Measurements from ENCODE around the gene KAT8. TPM values are rescaled to one million over a fixed set of nuclear protein-coding genes. Genes with fewer than 3 reads are reported as not detected.

KAT8 gene
- total and polyA plus RNA-seq, 8 donors = 38.8 to 114 (median 54.0) TPM

DNA sequence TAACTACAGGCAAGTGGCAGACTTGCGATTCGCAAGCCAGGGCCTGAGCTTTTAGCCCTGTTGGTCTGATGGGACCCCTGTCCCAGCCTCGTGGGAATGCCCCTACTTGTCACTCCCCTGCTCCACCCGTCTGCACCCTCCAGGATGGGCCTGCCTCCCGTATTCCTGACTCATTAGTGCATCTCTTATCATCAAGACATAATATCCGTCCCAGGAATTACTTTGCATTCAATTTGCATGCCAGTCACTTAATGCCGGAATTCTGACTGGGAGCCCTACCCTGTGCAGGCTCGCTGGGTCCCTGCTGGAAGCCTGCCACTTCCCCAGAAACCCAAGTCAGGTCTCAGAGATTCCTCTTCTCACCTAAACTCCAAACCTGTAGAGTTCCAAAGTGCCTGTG lies 32.1 kb upstream of the KAT8 start:
- DNase-seq = no peak

DNA sequence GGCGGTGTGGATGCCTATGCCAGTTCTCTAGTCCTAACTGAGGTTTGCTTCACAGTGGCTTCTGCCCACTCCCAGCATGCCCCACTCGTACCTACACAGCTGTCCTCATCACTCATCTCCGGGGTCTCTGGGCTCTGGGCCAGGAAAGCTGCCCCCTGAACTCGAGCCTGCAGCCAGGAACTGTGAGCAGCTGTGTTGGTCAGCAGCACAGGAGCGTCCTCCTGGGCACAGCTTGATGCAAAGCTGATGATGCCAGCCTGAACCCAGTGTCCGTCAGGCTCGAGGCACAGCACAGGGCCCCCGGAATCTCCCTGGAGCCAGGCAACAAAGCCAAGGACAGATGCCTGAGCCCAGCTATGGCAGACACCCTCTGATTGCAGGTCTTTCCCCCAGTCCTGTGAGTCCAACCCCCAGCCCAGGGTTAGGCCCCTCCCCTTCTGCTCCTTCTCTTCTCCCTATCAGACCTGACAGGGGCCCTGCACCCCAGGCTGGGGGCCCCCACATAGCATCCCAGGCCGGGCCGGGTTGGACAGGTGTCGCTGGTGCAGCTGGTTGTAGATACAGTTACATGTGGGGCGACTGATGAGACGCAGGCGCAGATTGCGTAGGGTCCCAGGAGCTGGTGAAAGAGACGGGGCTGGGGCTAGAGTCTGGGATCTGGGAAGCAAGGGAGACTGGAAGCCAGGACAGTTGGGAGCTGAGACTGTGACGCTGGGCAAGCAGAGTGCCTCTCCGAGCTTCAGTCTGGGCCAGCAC lies 31.4 kb upstream of the KAT8 start:
- Histone ChIP-seq H3K36me3 (peaks cover 13 to 100% (median 91%) of the 10 kb centered on the region in 4 donors), H3K4me3 (no peak overlapping the region), H3K9me3 (no peaks in the 10 kb centered on the region), H3K27me3 (no peaks in the 10 kb centered on the region), H3K4me1 (peaks cover 0 to 29% (median 20%) of the 10 kb centered on the region in 4 donors), H3K27ac (no peak overlapping the region)
- intact Hi-C loops (cut with DNase I; ENCODE audit: low total_unique reads) = no loop called here
- no peak for TF ChIP-seq POLR2AphosphoS5 (IDR thresholded peaks at IDR 0.05)
- TF ChIP-seq CTCF (IDR thresholded peaks at IDR 0.05) = no peak
- no peak for TF ChIP-seq POLR2A (IDR thresholded peaks at IDR 0.05)
- TF ChIP-seq EP300 (IDR thresholded peaks at IDR 0.05) = no peak
- DNase-seq = no peak
- WGBS, 5 donors = 83 to 87% (median 85%) methylated on average over 17 to 18 of the region's 18 CpGs

More for the DNA sequence above, 32.1 kb upstream of the KAT8 start:
- H3K36me3 ChIP-seq = peaks cover 15 to 100% (median 91%) of the 10 kb centered on the region in 4 donors
- intact Hi-C loops (cut with DNase I; ENCODE audit: low total_unique reads) = no loop called here
- WGBS, 5 donors = 54 to 76% (median 71%) methylated on average over 8 of the region's 8 CpGs
- H3K27ac ChIP-seq = no peak overlapping the region
- H3K9me3 ChIP-seq = no peaks in the 10 kb centered on the region
- no peak for TF ChIP-seq POLR2AphosphoS5 (IDR thresholded peaks at IDR 0.05)
- no peak for TF ChIP-seq EP300 (IDR thresholded peaks at IDR 0.05)
- H3K27me3 ChIP-seq = no peaks in the 10 kb centered on the region
- no peak overlapping the region for H3K4me3 ChIP-seq
- peaks cover 0 to 31% (median 22%) of the 10 kb centered on the region in 4 donors for H3K4me1 ChIP-seq

DNA sequence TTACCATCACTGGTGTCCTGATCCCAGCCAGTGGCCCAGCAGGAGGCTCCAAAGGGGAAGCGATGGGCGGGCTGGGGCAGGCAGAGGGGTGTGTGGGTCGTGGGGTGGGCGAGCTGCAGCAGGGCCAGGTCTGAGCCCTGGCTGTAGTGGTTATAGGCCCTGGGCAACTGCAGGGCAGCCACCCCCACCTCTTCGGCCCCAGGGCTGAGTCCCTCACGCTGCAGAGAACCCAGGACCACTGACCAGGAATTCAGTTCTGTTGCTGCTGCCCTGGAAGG lies 30.9 kb upstream of the KAT8 start:
- peaks cover 0 to 24% (median 14%) of the 10 kb centered on the region in 4 donors for H3K4me1 ChIP-seq
- H3K4me3 ChIP-seq = no peak overlapping the region
- DNase-seq = no peak
- peaks cover 10 to 100% (median 90%) of the 10 kb centered on the region in 4 donors for H3K36me3 ChIP-seq
- 66 to 100% (median 83%) methylated on average over 2 to 6 of the region's 6 CpGs for WGBS, 5 donors
- H3K27ac ChIP-seq = no peak overlapping the region
- no peak for TF ChIP-seq CTCF (IDR thresholded peaks at IDR 0.05)
- no peak for TF ChIP-seq POLR2A (IDR thresholded peaks at IDR 0.05)
- no peak for TF ChIP-seq POLR2AphosphoS5 (IDR thresholded peaks at IDR 0.05)
- TF ChIP-seq EP300 (IDR thresholded peaks at IDR 0.05) = no peak
- H3K27me3 ChIP-seq = no peaks in the 10 kb centered on the region
- intact Hi-C loops (cut with DNase I; ENCODE audit: low total_unique reads) = no loop called here
- H3K9me3 ChIP-seq = no peaks in the 10 kb centered on the region

- Histone ChIP-seq H3K4me1 (peaks cover 0 to 14% (median 7%) of the 10 kb centered on the region in 4 donors), H3K9me3 (no peaks in the 10 kb centered on the region), H3K27ac (no peak overlapping the region), H3K36me3 (peaks cover 10 to 92% (median 82%) of the 10 kb centered on the region in 4 donors), H3K4me3 (no peak overlapping the region), H3K27me3 (no peaks in the 10 kb centered on the region)
- no peak for DNase-seq
- WGBS, 5 donors = 85 to 95% (median 89%) methylated on average over 7 to 8 of the region's 8 CpGs
- TF ChIP-seq POLR2AphosphoS5 (IDR thresholded peaks at IDR 0.05) (no peak), EP300 (IDR thresholded peaks at IDR 0.05) (no peak)
- intact Hi-C loops (cut with DNase I; ENCODE audit: low total_unique reads) = no loop called here
Measured at GRCh38 chr16:31087481-31087880, 30.0 kb upstream of the KAT8 start.

- Histone ChIP-seq H3K27me3 (no peaks in the 10 kb centered on the region), H3K9me3 (no peaks in the 10 kb centered on the region), H3K4me1 (peaks cover 2 to 16% (median 7%) of the 10 kb centered on the region in 4 donors), H3K27ac (no peak overlapping the region), H3K4me3 (no peak overlapping the region), H3K36me3 (peaks cover 10 to 87% (median 77%) of the 10 kb centered on the region in 4 donors)
- intact Hi-C loops (cut with DNase I; ENCODE audit: low total_unique reads) = no loop called here
- TF ChIP-seq EP300 (IDR thresholded peaks at IDR 0.05) (no peak), CTCF (IDR thresholded peaks at IDR 0.05) (no peak), POLR2AphosphoS5 (IDR thresholded peaks at IDR 0.05) (no peak), POLR2A (IDR thresholded peaks at IDR 0.05) (no peak)
- no peak for DNase-seq
- 71 to 82% (median 74%) methylated on average over 5 of the region's 5 CpGs for WGBS, 5 donors
Measured at GRCh38 chr16:31087971-31088370, 29.5 kb upstream of the KAT8 start.

Measured in stomach (tissue), 9 donors.